Smooth muscle cell (in vitro differentiated cells): ENCODE measurements around the gene PGD. TPM values are rescaled to one million over a fixed set of nuclear protein-coding genes. Genes with fewer than 3 reads are reported as not detected.
"Not testable (repeated sequence)": the region's sequence is repeated elsewhere in the genome, so short reads cannot be mapped to it uniquely, and the experiment has no call there.

Experiments
- DNase-seq: peaks from one replicate; lab custom pipeline; 2025; ENCODE audit not compliant: unreplicated experiment; lab: John Stamatoyannopoulos, UW
- H2AFZ ChIP-seq: fragments of 200-600 bp; sonication (generic); 2 replicates; pipeline ENCODE4 v1.6.0; 2016; ENCODE audit warnings: antibody characterized with exemption, low read depth, mild to moderate bottlenecking
- H3F3A ChIP-seq: fragments of 200-600 bp; sonication (generic); 2 replicates; pipeline ENCODE4 v1.6.0; 2017; ENCODE audit warnings: antibody characterized with exemption, low read depth
- H3K27ac ChIP-seq: fragments of 200-600 bp; sonication (generic); 2 replicates; pipeline ENCODE4 v1.5.1; 2016; ENCODE audit warnings: low read depth, mild to moderate bottlenecking
- H3K27me3 ChIP-seq: fragments of 200-600 bp; sonication (generic); 2 replicates; pipeline ENCODE4 v1.6.1; 2016; ENCODE audit warnings: low read depth, mild to moderate bottlenecking
- H3K36me3 ChIP-seq: fragments of 200-600 bp; sonication (generic); 2 replicates; pipeline ENCODE4 v1.5.1; 2016; ENCODE audit warnings: low read depth
- H3K4me1 ChIP-seq: fragments of 200-600 bp; sonication (generic); 2 replicates; pipeline ENCODE4 v1.5.1; 2016; ENCODE audit warnings: low read depth
- H3K4me2 ChIP-seq: fragments of 200-600 bp; sonication (generic); 2 replicates; pipeline ENCODE4 v1.6.0; 2016; ENCODE audit warnings: mild to moderate bottlenecking
- H3K4me3 ChIP-seq: fragments of 200-600 bp; sonication (generic); 2 replicates; pipeline ENCODE4 v1.5.1; 2016; ENCODE audit warnings: mild to moderate bottlenecking
- H3K79me2 ChIP-seq: fragments of 200-600 bp; sonication (generic); 2 replicates; pipeline ENCODE4 v1.6.0; 2016; ENCODE audit warnings: low read depth, mild to moderate bottlenecking
- H3K9ac ChIP-seq: fragments of 200-600 bp; sonication (generic); 2 replicates; pipeline ENCODE4 v1.6.0; 2016; ENCODE audit warnings: low read depth
- H3K9me3 ChIP-seq: fragments of 200-600 bp; sonication (generic); replicated peaks from 2 replicates; pipeline ENCODE4 v1.5.1; 2016; ENCODE audit warnings: low read depth
- H4K20me1 ChIP-seq: fragments of 200-600 bp; sonication (generic); 2 replicates; pipeline ENCODE4 v1.6.0; 2016; ENCODE audit warnings: low read depth
- CTCF ChIP-seq: fragments of 200-600 bp; sonication (generic); IDR thresholded peaks from 2 replicates; pipeline ENCODE4 v1.5.1; 2017; ENCODE audit warnings: borderline replicate concordance, mild to moderate bottlenecking, antibody characterized with exemption; ENCODE audit not compliant: insufficient read depth, poor library complexity, severe bottlenecking
- WGBS: methylation state at CpG from one replicate; pipeline ENCODE4 v1.1.7; 2016; ENCODE audit warnings: low lambda C conversion rate; 5-methylcytosine and 5-hydroxymethylcytosine counted together
- polyA plus RNA-seq: library from polyadenylated mRNA; unstranded; fragments of >200 nt; fragmentation: Nextera tagmentation; extraction: Ambion mirVana; gene quantifications from 2 replicates; pipeline ENCODE4 v1.2.1, GENCODE V29; 2016
- total RNA-seq: library from RNA; depleted of rRNA; stranded (reverse); fragments of >200 nt; gene quantifications from 2 replicates; pipeline ENCODE4 v1.2.3, GENCODE V29; 2014

PGD gene
- total and polyA plus RNA-seq, 2 experiments from 2014 or later = 64.7 to 117 TPM

- no peak for TF ChIP-seq CTCF
- no peaks in the 10 kb centered on the region for H3F3A ChIP-seq
These were observed 22.8 kb downstream of the PGD start for GRCh38 chr1:10421637-10422036.

GRCh38 chr1:10424034-10424433 lies 25.2 kb downstream of the PGD start:
- no peak for DNase-seq
- Histone ChIP-seq H3K9me3 (no peaks in the 10 kb centered on the region), H2AFZ (no peak overlapping the region), H3K4me3 (no peak overlapping the region), H3F3A (no peaks in the 10 kb centered on the region), H3K4me2 (no peak overlapping the region), H3K9ac (no peak overlapping the region), H3K36me3 (no peaks in the 10 kb centered on the region), H3K79me2 (no peaks in the 10 kb centered on the region), H4K20me1 (no peaks in the 10 kb centered on the region), H3K27ac (no peak overlapping the region), H3K4me1 (no peaks in the 10 kb centered on the region), H3K27me3 (no peaks in the 10 kb centered on the region)
- TF ChIP-seq CTCF = no peak
- 85% methylated on average over 9 of the region's 9 CpGs for WGBS

More at GRCh38 chr1:10421637-10422036, 22.8 kb downstream of the PGD start:
- no peaks in the 10 kb centered on the region for H3K27me3 ChIP-seq
- no peaks in the 10 kb centered on the region for H3K4me1 ChIP-seq
- no peak overlapping the region for H3K9ac ChIP-seq
- no peak overlapping the region for H2AFZ ChIP-seq
- H3K36me3 ChIP-seq = peaks cover 8% of the 10 kb centered on the region
- no peak overlapping the region for H3K4me2 ChIP-seq
- no peaks in the 10 kb centered on the region for H3K9me3 ChIP-seq
- 97% methylated on average over 5 of the region's 5 CpGs for WGBS
- no peaks in the 10 kb centered on the region for H3K79me2 ChIP-seq
- DNase-seq = no peak
- no peaks in the 10 kb centered on the region for H4K20me1 ChIP-seq
- H3K4me3 ChIP-seq = no peak overlapping the region
- no peak overlapping the region for H3K27ac ChIP-seq

DNA sequence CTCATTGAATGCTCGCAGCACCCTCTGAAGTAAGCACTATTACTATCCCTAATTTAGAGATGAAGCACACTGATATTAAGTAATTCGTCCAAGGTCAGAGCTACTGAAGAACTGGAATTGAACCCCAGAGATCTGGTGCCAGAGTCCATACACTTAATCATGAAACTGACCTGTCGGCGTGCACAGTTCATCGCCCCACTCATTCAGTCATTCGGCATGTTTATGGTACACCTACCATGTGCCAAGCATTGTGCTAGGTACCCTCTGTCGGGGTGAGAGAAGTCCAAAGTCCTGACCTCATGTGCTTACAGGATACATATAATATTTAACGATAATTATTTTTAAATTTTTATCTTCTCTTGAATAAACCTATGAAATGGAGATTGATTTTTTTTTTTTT lies 25.8 kb downstream of the PGD start:
- Histone ChIP-seq H3K9ac (no peak overlapping the region), H3F3A (no peaks in the 10 kb centered on the region), H3K27me3 (no peaks in the 10 kb centered on the region), H4K20me1 (no peaks in the 10 kb centered on the region), H3K9me3 (no peaks in the 10 kb centered on the region), H2AFZ (no peak overlapping the region), H3K27ac (no peak overlapping the region), H3K4me2 (no peak overlapping the region), H3K79me2 (no peaks in the 10 kb centered on the region), H3K36me3 (no peaks in the 10 kb centered on the region), H3K4me3 (no peak overlapping the region), H3K4me1 (no peaks in the 10 kb centered on the region)
- 94% methylated on average over 8 of the region's 8 CpGs for WGBS
- no peak for DNase-seq
- TF ChIP-seq CTCF = no peak

GRCh38 chr1:10425826-10426534 lies 27.1 kb downstream of the PGD start:
- H3K4me3 ChIP-seq, H3K27ac ChIP-seq, H3K9me3 ChIP-seq, H3K4me2 ChIP-seq, H3F3A ChIP-seq, H3K27me3 ChIP-seq, H2AFZ ChIP-seq, H3K4me1 ChIP-seq, H3K9ac ChIP-seq, H4K20me1 ChIP-seq, H3K36me3 ChIP-seq, H3K79me2 ChIP-seq, DNase-seq: not testable (repeated sequence)
- 85% methylated on average over 21 of the region's 21 CpGs for WGBS

DNA sequence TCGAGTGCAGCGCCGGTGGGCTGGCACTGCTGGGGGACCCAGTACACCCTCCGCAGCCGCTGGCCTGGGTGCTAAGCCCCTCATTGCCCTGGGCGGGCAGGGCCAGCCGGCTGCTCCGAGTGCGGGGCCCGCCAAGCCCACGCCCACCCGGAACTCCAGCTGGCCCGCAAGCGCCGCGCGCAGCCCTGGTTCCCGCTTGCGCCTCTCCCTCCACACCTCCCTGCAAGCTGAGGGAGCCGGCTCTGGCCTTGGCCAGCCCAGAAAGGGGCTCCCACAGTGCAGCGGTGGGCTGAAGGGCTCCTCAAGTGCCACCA lies 27.6 kb downstream of the PGD start:
- H3K36me3 ChIP-seq, H3K27ac ChIP-seq, H3K4me1 ChIP-seq, H3F3A ChIP-seq, H3K4me3 ChIP-seq, H4K20me1 ChIP-seq, H2AFZ ChIP-seq, H3K27me3 ChIP-seq, DNase-seq, H3K9ac ChIP-seq, H3K4me2 ChIP-seq, H3K79me2 ChIP-seq, H3K9me3 ChIP-seq: not testable (repeated sequence)
- 97% methylated on average over 15 of the region's 21 CpGs for WGBS
